HepG2 (cell line): ENCODE data around the gene ZNF839. TPM values are rescaled to one million over a fixed set of nuclear protein-coding genes. Genes with fewer than 3 reads are reported as not detected.
A peak's percentile ranks its signal among the peaks of the same experiment; 100 is the strongest.

Experiments
- ARID5B ChIP-seq: IDR thresholded peaks from 2 replicates; pipeline ENCODE4 v1.4.0; 2020; ENCODE audit warnings: mild to moderate bottlenecking, missing genetic modification reagents
- CEBPB ChIP-seq: IDR thresholded peaks from 2 replicates; pipeline ENCODE4 v1.6.1; 2011; ENCODE audit warnings: low read depth, low read length, improper control_type of control experiment, borderline replicate concordance
- EEA1 ChIP-seq: sonication (generic); formaldehyde crosslinking; IDR thresholded peaks from 2 replicates; pipeline ENCODE4 v1.5.1; 2020; ENCODE audit warnings: mild to moderate bottlenecking, missing genetic modification reagents, borderline replicate concordance
- GATAD1 ChIP-seq: IDR thresholded peaks from 2 replicates; pipeline ENCODE4 v1.6.1; 2016; ENCODE audit warnings: missing genetic modification reagents, missing compliant biosample characterization
- HMG20B ChIP-seq: conservative IDR thresholded peaks from 2 replicates; pipeline ENCODE4 v1.6.1; 2016; ENCODE audit warnings: missing genetic modification reagents, missing compliant biosample characterization
- KLF12 ChIP-seq: sonication (generic); formaldehyde crosslinking; IDR thresholded peaks from 2 replicates; pipeline ENCODE4 v1.4.0; 2020; ENCODE audit warnings: missing genetic modification reagents, borderline replicate concordance
- MXI1 ChIP-seq: IDR thresholded peaks from 3 replicates; pipeline ENCODE4 v1.6.1; 2012; ENCODE audit warnings: low read depth, low read length, inconsistent platforms, borderline replicate concordance
- NPAS2 ChIP-seq: sonication (generic); formaldehyde crosslinking; IDR thresholded peaks from 2 replicates; pipeline ENCODE4 v1.8.0; 2022; ENCODE audit warnings: mild to moderate bottlenecking, missing genetic modification reagents, borderline replicate concordance
- PAXIP1 ChIP-seq: sonication (generic); formaldehyde crosslinking; conservative IDR thresholded peaks from 2 replicates; pipeline ENCODE4 v1.4.0; 2020; ENCODE audit warnings: mild to moderate bottlenecking, missing genetic modification reagents, moderate library complexity
- POLR2A ChIP-seq, 2 experiments: IDR thresholded peaks; 2 replicates each; pipeline ENCODE4 v1.6.1; 2011; ENCODE audit warnings: low read depth in 2 of 2, low read length in 2 of 2, mild to moderate bottlenecking in 1 of 2, moderate library complexity in 1 of 2; ENCODE audit not compliant: insufficient read depth in 1 of 2
- SOX5 ChIP-seq: IDR thresholded peaks from 2 replicates; pipeline ENCODE4 v1.6.1; 2016; ENCODE audit warnings: borderline replicate concordance
- SRF ChIP-seq: IDR thresholded peaks from 2 replicates; pipeline ENCODE4 v1.6.1; 2011; ENCODE audit warnings: mild to moderate bottlenecking, low read depth, low read length, moderate library complexity
- TBX2 ChIP-seq: sonication (generic); formaldehyde crosslinking; IDR thresholded peaks from 2 replicates; pipeline ENCODE4 v1.5.0; 2020; ENCODE audit warnings: missing genetic modification reagents, mild to moderate bottlenecking, borderline replicate concordance
- TP53 ChIP-seq: sonication (generic); formaldehyde crosslinking; conservative IDR thresholded peaks from 2 replicates; pipeline ENCODE4 v1.4.0; 2020; ENCODE audit warnings: missing genetic modification reagents
- U2AF1 ChIP-seq: fragments of 200-400 bp; formaldehyde crosslinking; optimal IDR thresholded peaks from 2 replicates; pipeline ENCODE3; 2017; ENCODE audit warnings: mild to moderate bottlenecking, low read depth, low read length
- ZNF746 ChIP-seq: sonication (generic); formaldehyde crosslinking; IDR thresholded peaks from 2 replicates; pipeline ENCODE4 v1.8.0; 2022; ENCODE audit warnings: mild to moderate bottlenecking, missing genetic modification reagents
- ZSCAN20 ChIP-seq: sonication (generic); formaldehyde crosslinking; IDR thresholded peaks from 2 replicates; pipeline ENCODE4 v1.4.0; 2020; ENCODE audit warnings: missing genetic modification reagents, mild to moderate bottlenecking, borderline replicate concordance
- polyA plus RNA-seq, 8 experiments: library from polyadenylated mRNA; depleted of rRNA in 3 of 8; stranded (reverse) in 7 of 8; unstranded in 1 of 8; fragments of >200 nt; fragmentation: Illumina TruSeq in 4 of 8; extraction: Trizol in 4 of 8; gene quantifications; 2 replicates each; pipeline versions ENCODE4 v1.2.1 to v1.2.3, GENCODE V29; 2011 to 2016; ENCODE audit warnings: low read depth in 4 of 8, missing spikeins in 1 of 8, mixed read lengths in 1 of 8; ENCODE audit not compliant: insufficient read depth in 1 of 8
- total RNA-seq, 5 experiments: library from RNA; depleted of rRNA; stranded (reverse); fragments of >200 nt; fragmentation: Illumina TruSeq; extraction: Trizol; gene quantifications; 2 replicates each; pipeline ENCODE4 v1.2.3, GENCODE V29; 2016; ENCODE audit warnings: low read depth in 1 of 5
- TF ChIP-seq, protein P1 (sequence below): fragments of 450-650 bp; IDR thresholded peaks from 2 replicates; pipeline ENCODE4 v1.6.1; 2017; ENCODE audit warnings: mild to moderate bottlenecking
- TF ChIP-seq, protein P2 (sequence below): sonication (generic); formaldehyde crosslinking; IDR thresholded peaks from 2 replicates; pipeline ENCODE4 v1.4.0; 2020; ENCODE audit warnings: low read depth, mild to moderate bottlenecking, missing genetic modification reagents

Gene ZNF839
- total and polyA plus RNA-seq, 2 of the 13 experiments (the other 11 are each of a cell fraction or from before 2014, with no cell fraction given), result 11.1 to 12.8 TPM

DNA sequence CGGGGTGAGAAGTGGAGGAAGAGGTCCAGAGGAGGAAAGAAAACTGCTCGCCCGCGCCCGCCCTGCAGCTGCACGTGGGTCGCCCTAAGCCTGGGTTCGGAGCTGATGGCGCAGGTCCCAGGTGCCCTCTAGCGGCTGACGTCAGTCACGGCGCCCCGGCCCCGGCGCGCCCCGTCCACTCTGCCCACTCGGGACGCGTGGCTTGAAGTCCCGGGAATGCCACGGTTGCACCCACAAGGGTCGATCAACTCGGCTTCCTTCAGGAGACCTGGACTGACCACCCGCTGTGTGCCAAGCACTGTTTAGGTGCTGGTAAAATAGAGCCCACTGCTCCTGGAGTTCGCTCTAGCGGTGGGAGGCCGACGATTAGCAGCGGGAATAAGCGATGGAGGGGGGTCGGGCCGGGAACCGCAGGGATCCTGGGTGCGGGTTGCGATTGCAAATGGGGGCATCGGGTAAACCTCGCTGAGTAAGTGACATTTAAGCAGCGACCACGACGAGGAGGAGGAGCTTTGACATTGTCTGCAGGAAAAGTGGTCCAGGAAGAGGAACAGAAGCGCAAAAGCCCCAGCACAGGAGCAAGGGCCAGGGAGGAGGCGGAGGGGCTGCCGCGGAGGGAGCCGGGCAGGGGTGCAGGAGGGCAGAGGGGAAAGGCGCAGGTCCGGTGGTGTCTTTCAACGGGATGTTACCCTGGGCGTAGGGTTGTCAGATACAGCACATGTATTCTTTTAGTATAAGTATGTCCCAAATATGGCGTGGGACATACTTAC is 5.1 kb upstream of the ZNF839 start (continued):
- peak; percentile 71 for TF ChIP-seq ARID5B (CRISPR knock-in tag)
- TF ChIP-seq, protein P1, sequence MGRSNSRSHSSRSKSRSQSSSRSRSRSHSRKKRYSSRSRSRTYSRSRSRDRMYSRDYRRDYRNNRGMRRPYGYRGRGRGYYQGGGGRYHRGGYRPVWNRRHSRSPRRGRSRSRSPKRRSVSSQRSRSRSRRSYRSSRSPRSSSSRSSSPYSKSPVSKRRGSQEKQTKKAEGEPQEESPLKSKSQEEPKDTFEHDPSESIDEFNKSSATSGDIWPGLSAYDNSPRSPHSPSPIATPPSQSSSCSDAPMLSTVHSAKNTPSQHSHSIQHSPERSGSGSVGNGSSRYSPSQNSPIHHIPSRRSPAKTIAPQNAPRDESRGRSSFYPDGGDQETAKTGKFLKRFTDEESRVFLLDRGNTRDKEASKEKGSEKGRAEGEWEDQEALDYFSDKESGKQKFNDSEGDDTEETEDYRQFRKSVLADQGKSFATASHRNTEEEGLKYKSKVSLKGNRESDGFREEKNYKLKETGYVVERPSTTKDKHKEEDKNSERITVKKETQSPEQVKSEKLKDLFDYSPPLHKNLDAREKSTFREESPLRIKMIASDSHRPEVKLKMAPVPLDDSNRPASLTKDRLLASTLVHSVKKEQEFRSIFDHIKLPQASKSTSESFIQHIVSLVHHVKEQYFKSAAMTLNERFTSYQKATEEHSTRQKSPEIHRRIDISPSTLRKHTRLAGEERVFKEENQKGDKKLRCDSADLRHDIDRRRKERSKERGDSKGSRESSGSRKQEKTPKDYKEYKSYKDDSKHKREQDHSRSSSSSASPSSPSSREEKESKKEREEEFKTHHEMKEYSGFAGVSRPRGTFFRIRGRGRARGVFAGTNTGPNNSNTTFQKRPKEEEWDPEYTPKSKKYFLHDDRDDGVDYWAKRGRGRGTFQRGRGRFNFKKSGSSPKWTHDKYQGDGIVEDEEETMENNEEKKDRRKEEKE, result no peak
- no peak for TF ChIP-seq SRF
- no peak for TF ChIP-seq POLR2A (IDR thresholded peaks at IDR 0.05; ENCODE audit: insufficient read depth in 1 of 2, low read depth in 2 of 2, low read length in 2 of 2)
- TF ChIP-seq CEBPB, result no peak
- TF ChIP-seq ZSCAN20 (CRISPR knock-in tag), result no peak; the same call in 1 of the 2 replicates
- TF ChIP-seq, protein P2, sequence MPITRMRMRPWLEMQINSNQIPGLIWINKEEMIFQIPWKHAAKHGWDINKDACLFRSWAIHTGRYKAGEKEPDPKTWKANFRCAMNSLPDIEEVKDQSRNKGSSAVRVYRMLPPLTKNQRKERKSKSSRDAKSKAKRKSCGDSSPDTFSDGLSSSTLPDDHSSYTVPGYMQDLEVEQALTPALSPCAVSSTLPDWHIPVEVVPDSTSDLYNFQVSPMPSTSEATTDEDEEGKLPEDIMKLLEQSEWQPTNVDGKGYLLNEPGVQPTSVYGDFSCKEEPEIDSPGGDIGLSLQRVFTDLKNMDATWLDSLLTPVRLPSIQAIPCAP (CRISPR knock-in tag), result no peak
- no peak for TF ChIP-seq U2AF1
- peak; percentile 45; the same call in 1 of the 2 replicates for TF ChIP-seq KLF12 (CRISPR knock-in tag)
- TF ChIP-seq EEA1, result no peak
- TF ChIP-seq SOX5 (CRISPR knock-in tag), result no peak
- no peak for TF ChIP-seq TP53 (CRISPR knock-in tag)
- peak; percentile 89 for TF ChIP-seq MXI1
- no peak for TF ChIP-seq NPAS2
- TF ChIP-seq HMG20B (CRISPR knock-in tag), result 0 out of 2 replicates have a peak, but pooled peaks have one; percentile 41
- TF ChIP-seq ZNF746 (CRISPR knock-in tag), result peak; percentile 72; the same call in 1 of the 2 replicates
- peak; percentile 48 for TF ChIP-seq PAXIP1 (CRISPR knock-in tag)
- peak; percentile 16 for TF ChIP-seq TBX2 (CRISPR knock-in tag)
- peak; percentile 76 for TF ChIP-seq GATAD1 (CRISPR knock-in tag)
